Nephron progenitor cell (in vitro differentiated cells): ENCODE measurements around the gene UTS2R.
A peak's percentile ranks its signal among the peaks of the same experiment; 100 is the strongest.
"Not testable (repeated sequence)": the region's sequence is repeated elsewhere in the genome, so short reads cannot be mapped to it uniquely, and the experiment has no call there.

Source experiments
- DNase-seq: peaks from one replicate; pipeline ENCODE4 v3.0.0; 2021
- H3K27ac Mint-ChIP-seq: 2 replicates; pipeline ENCODE4 v1.8.0; 2021; ENCODE audit warnings: mild to moderate bottlenecking, moderate library complexity, mixed read lengths
- H3K27me3 Mint-ChIP-seq: 2 replicates; pipeline ENCODE4 v1.8.0; 2021; ENCODE audit warnings: mild to moderate bottlenecking, low read depth, mixed read lengths; ENCODE audit not compliant: poor library complexity
- H3K36me3 Mint-ChIP-seq: 2 replicates; pipeline ENCODE4 v1.8.0; 2021; ENCODE audit warnings: low read depth, mixed read lengths
- H3K4me1 Mint-ChIP-seq: 2 replicates; pipeline ENCODE4 v1.8.0; 2021; ENCODE audit warnings: mixed read lengths
- H3K4me3 Mint-ChIP-seq: 2 replicates; pipeline ENCODE4 v1.8.0; 2021; ENCODE audit warnings: mild to moderate bottlenecking, moderate library complexity, mixed read lengths
- H3K9me3 Mint-ChIP-seq: 2 replicates; pipeline ENCODE4 v1.8.0; 2021; ENCODE audit warnings: mild to moderate bottlenecking, moderate library complexity, mixed read lengths
- CTCF ChIP-seq: fragments of 200-600 bp; sonication (generic); IDR thresholded peaks from 2 replicates; pipeline ENCODE4 v1.5.0; 2021; ENCODE audit warnings: antibody characterized with exemption

Gene UTS2R

GRCh38 chr17:82358465-82359350 lies 12.9 kb upstream of the UTS2R start, which contains the start of gene TEX19:
Gene TEX19, plus strand, starts transcription at chr17:82359247. Its CDS starts 2,904 bp downstream, at chr17:82362151.
- no peak for DNase-seq
- H3K27ac Mint-ChIP-seq: no peak within 1 kb of the TSS
- no peaks in the 10 kb centered on the region for H3K9me3 Mint-ChIP-seq

DNA sequence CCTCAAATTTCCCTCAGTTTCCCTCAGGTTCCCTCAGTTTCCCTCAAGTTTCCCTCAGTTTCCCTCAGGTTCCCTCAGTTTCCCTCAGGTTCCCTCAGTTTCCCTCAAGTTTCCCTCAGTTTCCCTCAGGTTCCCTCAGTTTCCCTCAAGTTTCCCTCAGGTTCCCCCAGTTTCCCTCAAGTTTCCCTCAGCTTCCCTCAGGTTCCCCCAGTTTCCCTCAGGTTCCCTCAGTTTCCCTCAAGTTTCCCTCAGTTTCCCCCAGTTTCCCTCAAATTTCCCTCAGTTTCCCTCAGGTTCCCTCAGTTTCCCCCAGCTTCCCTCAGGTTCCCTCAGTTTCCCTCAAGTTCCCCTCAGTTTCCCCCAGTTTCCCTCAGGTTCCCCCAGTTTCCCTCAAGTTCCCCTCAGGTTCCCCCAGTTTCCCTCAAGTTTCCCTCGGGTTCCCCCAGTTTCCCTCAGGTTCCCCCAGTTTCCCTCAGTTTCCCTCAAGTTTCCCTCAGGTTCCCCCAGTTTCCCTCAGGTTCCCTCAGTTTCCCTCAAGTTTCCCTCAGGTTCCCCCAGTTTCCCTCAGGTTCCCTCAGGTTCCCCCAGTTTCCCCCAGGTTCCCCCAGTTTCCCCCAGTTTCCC lies 12.0 kb upstream of the UTS2R start:
- not testable (repeated sequence) for H3K36me3 Mint-ChIP-seq, DNase-seq, H3K4me3 Mint-ChIP-seq, H3K9me3 Mint-ChIP-seq, H3K27ac Mint-ChIP-seq
- peaks cover 35% of the 10 kb centered on the region for H3K4me1 Mint-ChIP-seq
- H3K27me3 Mint-ChIP-seq: peaks cover 35% of the 10 kb centered on the region

More at GRCh38 chr17:82358465-82359350, 12.9 kb upstream of the UTS2R start, which contains the start of gene TEX19:
- Mint-ChIP-seq H3K36me3 (no peaks in the 10 kb centered on the region), H3K4me1 (peaks cover 35% of the 10 kb centered on the region), H3K27me3 (peaks cover 35% of the 10 kb centered on the region), H3K4me3 (no peak within 1 kb of the TSS)
- no peak for TF ChIP-seq CTCF

- DNase-seq: no peak
- Mint-ChIP-seq H3K4me1 (peaks cover 34% of the 10 kb centered on the region), H3K4me3 (no peak overlapping the region), H3K27ac (no peak overlapping the region), H3K9me3 (no peaks in the 10 kb centered on the region), H3K27me3 (peaks cover 24% of the 10 kb centered on the region), H3K36me3 (no peaks in the 10 kb centered on the region)
- no peak for TF ChIP-seq CTCF
Measured at GRCh38 chr17:82361885-82362633, 9.5 kb upstream of the UTS2R start.

GRCh38 chr17:82365606-82366295 lies 5.8 kb upstream of the UTS2R start:
- H3K9me3 Mint-ChIP-seq: peaks cover 8% of the 10 kb centered on the region
- TF ChIP-seq CTCF: no peak
- peaks cover 4% of the 10 kb centered on the region for H3K36me3 Mint-ChIP-seq
- H3K4me1 Mint-ChIP-seq: peaks cover 45% of the 10 kb centered on the region
- DNase-seq: no peak
- no peak overlapping the region for H3K27ac Mint-ChIP-seq
- peaks cover 24% of the 10 kb centered on the region for H3K27me3 Mint-ChIP-seq
- peak overlapping the region; percentile 22 for H3K4me3 Mint-ChIP-seq

DNA sequence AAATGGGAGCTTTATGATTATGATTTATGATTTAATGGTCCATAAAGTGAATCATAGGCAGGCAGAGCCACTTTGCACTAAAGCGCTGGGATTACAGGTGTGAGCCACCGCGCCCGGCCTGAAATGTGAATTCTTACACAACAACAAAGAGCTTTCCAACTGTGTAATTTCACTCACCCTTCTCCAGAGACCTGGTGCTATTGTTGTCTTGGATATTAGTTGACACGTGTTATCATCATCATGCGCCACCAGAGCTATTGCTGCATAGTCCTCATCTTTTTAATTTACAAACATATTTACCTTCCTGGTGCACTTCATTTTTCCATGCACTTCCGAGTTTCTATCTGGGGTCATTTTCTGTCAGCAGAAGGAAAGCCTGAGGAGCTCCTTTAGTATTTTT lies 4.8 kb upstream of the UTS2R start:
- peaks cover 49% of the 10 kb centered on the region for H3K4me1 Mint-ChIP-seq
- H3K9me3 Mint-ChIP-seq: peaks cover 8% of the 10 kb centered on the region
- peaks cover 4% of the 10 kb centered on the region for H3K36me3 Mint-ChIP-seq
- no peak overlapping the region for H3K27ac Mint-ChIP-seq
- H3K27me3 Mint-ChIP-seq: peaks cover 26% of the 10 kb centered on the region
- DNase-seq: no peak
- peak overlapping the region; percentile 68 for H3K4me3 Mint-ChIP-seq
- TF ChIP-seq CTCF: no peak
